HG02678 (cell line): ENCODE measurements around the gene PITPNB.

Experiments used
- ATAC-seq: cut with Tn5 transposase; IDR thresholded peaks from one replicate; pipeline ENCODE4 v1.9.1; 2021; ENCODE audit warnings: mild to moderate bottlenecking, moderate library complexity; ENCODE audit not compliant: unreplicated experiment

PITPNB gene

DNA sequence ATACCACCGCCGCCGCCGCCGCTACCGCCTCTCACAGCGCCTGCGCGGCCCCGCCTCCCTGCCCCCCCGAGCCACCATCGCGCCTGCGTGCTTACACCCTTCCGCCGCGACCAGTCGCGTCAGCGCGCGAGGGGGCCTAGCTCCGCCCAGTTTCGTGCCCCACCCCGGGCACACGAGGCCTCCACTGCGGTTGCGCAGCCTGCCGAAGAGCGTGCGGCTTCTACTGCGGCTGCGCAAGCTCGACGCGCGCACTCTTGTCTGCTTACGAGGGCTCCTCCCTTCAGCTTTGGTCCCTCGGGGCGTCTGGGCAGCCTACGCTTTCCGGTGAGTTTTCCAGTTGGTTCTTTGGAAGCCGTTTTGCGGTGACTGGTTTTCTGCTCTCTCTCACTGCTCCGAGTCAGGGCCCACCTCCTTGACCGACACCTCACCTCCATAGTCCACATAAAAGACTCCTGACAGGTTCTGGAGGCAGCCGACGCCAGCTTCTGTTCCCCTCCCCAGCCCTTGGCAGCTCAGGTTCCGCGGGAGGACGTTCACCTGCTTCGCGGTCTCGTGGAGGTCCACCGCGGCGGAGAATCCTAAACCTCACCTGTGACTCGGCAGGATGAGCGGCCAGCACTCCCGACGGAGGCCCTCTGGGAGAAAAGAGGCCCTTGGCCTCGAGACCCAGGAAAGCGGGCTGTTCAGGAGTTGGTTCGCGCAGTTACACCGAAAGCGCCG lies at the start of gene PITPNB:
TSS of gene PITPNB (minus strand) at position 35 of the 720 bp plus-strand sequence. CDS start 65 bp downstream, outside the sequence.
- peak; percentile 88 for ATAC-seq

DNA sequence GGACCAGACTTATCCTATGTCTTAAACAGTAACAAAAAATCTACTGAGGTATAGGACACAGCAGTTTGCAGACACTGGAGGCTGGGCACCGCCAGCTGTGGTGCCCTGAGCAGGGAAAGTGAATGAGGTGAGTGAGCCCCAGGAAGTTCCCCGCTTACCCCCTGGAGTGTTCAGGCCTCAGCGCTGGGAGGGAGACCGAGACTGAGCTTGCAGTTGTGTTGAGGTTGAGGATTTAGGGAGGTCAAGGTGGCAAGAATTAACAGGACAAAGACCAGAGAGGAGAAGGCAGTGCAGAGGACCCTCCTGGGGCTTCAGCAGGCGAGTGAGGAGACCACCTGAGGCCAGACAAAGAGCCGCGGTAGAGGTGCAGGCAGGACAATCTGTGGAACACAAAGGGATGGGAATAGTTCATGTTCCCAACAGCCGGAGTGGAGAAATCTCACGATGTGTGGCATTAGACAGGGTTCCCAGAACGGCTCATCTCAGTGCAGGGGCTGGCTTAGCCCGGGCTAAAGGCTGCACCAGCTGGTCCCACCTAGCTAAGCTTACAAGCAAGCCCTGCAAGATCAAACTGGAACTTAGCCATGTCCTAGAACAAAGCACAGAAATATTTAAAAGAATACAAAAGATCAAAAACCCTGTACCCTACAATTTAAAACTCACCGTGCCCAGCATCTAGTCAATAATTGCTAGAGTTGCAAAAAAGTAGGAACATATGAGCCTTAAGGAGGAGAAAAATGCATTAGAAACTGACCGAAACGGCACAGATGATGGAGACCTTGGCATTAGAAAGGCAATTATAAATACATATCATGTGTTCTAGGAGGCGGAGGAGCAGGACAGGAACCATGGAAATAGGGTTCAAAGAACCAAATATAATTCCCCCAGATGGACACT lies 47.4 kb upstream of the PITPNB start:
- no peak for ATAC-seq

DNA sequence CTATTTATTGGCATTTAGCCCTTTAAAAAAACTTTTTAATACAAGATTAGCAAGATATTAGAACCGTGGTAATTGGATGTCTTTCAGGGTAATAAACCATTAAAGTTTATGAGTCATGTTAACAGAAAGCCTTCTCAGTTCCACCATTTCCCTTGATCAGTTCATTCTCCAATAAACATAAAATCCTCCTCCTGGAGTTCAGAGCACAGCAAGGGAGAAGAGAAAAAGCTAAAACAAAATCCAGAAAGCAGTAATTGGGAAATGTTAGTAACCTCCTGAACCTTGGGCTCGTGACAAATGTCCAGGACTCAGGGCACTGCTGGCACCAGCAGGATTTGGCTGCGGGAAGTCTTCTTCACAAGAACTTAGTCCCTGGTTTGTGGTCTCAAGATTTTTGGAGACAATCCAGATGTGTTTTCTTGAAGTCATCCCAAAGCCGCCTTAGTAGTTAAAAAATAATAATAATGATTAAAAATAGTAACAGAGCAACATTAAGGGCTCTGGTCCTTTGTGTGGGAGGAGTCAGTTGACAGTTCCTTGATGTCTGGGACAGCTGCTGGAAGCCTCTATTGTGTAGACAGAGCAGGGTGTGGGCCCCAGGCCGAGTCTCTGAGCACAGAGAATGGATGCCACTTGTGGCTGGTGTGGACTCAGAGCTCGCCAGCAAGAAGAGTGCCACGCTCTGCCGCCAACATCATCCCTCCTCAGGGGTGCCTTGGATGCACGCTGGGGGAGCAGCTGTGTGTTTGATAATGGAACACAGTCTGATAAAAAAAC lies 43.4 kb upstream of the PITPNB start:
- no peak for ATAC-seq

DNA sequence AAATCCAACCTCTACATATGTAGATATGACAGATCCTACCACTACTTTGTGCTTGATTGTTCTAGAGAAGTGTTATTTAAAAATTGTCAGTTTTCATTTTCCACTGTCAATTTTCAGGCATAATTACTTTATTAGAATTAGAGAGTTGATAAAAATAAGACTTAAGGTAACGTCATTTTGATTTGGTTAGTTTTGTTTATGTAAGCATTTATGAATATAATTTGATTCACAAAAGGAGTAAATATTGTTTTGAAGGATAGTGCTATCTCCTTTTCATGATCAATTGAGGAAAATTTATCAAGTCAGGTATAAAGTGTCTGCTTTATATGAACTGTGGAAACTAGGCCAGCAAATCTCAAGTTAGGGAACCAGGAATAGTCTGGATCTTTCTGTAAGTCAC lies 42.6 kb upstream of the PITPNB start:
- no peak for ATAC-seq

DNA sequence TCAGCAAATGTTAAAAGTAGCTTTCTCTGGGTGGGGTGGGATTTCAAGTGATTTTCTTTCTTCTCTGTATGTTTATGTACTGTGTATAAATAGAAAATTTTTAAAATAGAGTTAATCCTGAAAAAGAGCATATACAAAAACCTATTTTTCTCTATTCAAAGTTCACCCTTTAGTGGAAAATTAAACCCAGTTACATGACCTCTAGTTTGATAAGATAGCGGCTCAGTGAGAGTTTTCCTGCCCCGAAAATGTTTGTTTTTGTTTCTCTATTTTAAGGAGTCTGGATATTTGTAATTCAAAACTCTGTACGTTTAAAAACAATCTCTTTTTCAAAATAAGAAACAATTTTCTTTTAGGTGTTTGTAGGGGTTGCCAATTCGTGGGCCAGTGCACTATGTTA lies 42.1 kb upstream of the PITPNB start:
- ATAC-seq: no peak

DNA sequence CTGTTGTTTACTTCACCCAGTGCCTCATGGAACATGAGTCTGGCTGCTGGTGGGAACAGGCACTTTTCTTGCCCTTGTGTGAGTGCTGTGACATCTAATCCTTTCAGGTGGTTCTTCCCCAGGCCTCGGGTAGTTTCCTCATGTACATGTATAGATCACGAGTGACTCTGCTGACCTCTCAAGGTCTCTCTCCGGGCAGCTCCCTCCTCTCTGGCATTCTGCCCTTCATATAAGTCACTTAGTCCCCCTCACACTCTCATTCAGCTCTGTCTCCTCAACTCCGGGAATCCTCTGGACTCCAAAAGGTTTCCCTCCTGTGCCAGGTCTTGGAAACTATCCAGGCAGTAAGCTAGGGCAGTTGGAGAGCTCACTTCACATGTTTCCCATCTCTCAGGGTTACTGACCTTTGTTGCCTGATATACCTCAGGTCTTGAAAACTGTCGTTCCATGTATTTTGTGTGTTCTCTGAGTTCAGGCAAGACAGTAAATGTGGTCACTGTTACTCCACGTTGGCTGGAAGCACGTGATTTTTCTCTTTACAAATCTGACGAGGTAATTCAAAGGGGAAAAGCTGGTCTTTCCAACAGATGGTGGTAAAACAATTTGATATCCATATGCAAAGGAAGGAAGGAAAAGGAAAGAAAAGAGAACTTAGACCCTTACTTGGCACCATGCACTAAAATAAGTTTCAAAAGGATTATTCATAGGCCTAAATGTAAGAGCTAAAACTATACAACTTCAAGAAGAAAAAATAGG lies 40.5 kb upstream of the PITPNB start:
- ATAC-seq: no peak

DNA sequence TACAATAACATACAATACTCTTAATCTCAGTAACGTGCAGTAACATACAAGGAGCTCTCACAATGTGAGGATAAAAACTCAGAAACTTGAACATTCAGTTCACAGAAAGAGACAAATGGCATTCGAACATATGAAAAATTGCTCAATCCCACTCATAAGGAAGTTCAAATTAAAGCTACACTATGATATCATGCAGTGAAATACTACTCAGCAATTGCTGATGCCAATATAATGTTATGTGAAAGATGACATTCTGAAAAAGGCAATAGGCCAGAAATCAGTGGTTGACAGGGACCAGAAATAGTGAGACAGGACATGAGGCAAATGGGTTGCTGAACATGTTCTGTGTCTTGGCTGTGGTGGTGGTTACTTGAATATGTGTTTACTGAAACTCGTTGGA lies 33.7 kb upstream of the PITPNB start:
- no peak for ATAC-seq

DNA sequence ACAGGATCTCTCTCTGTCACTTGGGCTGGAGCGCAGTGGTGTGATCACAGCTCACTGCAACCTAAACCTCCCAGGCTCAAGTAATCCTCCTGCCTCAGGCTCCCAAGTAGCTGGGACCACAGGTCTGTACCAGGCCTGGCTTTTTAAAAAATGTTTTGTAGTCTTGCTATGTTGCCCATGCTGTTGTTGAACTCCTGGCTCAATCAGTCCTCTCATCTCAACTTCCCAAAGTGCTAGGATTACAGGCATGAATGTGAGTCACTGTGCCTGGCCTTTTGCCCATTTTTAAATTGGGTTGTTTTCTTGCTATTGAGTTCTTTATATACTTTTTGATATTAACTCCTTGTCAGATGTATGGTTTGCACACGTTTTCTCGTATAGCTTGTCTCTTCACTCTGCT lies 33.0 kb upstream of the PITPNB start:
- no peak for ATAC-seq

DNA sequence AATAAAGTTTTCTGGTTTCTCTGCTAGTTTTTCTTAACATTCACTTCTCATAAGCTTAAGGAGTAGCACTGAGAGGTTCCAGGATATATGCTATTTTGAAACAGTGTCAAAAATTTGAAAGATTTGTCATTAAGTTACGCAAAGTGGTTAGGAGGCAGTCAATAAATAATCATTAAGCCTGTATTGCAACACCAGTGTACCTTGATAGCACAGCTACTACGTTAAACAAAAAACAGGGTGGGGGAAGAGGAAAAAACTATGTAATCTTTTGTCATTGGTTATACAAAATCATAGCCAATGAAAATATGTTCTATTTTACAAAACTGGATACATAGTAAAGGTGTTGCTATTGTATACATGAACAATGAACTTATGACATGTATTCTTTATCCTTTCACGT lies 30.4 kb upstream of the PITPNB start:
- ATAC-seq: no peak

DNA sequence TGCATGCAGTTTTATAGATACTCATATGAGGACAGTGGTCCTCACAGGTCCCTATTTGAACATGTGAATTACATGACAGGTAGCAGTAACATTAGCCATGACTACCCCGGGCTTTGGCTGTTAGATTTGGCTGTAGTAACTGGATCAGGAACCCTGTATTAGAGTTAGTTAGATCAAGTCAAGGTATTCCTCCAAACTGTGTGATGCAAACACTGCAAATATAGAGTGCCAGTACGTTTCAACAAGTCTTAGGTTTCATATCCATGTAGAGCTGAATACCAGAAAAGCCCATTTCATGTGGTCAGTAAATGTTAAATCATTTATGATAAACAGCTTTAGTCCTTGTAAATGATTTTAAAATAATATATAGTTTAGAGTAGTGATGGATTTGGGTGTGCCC lies 29.5 kb upstream of the PITPNB start:
- ATAC-seq: no peak

DNA sequence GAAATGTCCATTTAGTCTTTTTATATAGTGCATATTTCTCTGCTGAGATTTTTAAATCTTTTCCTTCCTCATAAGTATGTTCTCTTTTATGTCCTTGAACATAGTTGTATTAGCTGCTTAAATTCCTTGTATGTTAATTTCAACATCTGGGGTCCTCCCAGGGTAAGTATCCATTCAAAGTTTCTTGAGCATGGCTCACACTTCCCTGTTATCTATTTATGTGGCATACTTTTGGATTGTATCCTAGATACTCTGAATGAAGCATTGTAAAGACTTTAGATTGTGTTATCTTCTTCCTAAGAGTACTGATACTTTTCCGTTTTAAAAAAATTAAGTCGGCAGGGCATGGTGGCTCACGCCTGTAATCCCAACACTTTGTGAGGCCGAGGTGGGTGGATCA lies 28.4 kb upstream of the PITPNB start:
- ATAC-seq: no peak

DNA sequence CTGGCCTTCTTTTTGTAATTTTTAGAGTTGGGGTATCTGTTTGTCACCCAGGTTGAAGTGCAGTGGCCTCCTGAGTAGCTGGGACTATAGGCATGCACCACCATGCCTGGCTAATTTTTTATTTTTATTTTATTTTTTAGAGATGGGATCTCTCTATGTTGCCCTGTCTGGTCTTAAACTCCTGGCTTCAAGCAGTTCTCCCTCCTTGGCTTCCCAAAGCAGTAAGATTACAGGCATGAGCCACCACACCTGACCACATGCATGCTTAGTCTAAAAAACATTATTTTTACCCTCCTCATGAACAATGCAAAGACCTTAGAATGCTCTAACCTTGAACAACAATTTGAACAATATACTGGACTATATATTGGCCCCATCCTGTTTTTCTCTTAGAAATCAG lies 22.1 kb upstream of the PITPNB start:
- ATAC-seq: no peak

DNA sequence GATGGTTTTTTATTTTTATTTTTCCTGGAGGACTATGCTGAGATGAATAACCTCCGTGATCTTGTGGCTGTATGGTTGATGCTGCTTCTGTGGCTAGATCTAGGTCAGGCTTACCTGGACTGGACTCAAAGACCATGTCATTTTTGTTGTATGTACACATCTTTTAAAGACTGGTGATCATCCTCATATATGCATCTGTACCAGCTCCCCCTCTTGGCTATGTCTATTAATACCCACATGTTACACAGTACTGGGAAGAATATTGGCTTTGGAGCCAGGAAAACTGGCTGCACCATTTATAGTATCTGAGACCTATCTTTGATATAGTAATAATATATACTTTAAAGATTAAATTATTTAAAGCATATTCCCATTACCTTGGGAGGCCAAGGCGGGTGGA lies 18.4 kb upstream of the PITPNB start:
- no peak for ATAC-seq

DNA sequence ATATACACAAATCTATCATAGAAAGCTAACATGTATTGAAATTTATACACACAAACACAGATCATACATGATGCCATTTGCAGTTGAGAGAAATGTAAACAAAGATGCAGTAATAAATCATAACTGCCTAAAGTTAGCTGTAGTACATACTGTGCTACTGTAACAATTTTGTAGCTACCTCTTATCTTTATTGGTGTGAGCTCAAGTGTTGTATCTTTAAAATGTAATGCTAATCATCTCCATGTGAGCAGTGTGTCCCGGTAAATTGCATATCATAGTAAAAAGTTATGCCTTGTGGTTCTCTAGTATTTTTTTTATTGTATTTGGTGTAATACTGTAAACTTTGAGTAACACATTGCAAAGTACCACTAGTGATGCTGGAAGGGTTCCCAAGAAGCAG lies 16.8 kb upstream of the PITPNB start:
- no peak for ATAC-seq

DNA sequence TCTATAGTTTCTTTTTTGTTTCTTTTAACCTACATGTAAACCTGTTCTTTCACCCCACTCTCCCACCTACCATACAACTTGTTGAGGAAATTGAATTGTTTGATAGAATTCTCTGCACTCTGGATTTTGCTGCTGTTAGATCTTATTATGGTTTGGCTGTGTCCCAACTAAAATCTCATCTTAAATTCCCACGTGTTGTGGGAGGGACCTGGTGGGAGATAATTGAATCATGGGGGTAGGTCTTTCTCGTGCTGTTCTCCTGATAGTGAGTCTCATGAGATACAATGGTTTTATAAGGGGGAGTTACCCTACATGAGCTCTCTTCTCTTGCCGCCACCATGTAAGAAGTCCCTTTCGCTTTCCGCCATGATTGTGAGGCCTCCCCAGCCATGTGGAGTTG lies 15.0 kb upstream of the PITPNB start:
- ATAC-seq: no peak

DNA sequence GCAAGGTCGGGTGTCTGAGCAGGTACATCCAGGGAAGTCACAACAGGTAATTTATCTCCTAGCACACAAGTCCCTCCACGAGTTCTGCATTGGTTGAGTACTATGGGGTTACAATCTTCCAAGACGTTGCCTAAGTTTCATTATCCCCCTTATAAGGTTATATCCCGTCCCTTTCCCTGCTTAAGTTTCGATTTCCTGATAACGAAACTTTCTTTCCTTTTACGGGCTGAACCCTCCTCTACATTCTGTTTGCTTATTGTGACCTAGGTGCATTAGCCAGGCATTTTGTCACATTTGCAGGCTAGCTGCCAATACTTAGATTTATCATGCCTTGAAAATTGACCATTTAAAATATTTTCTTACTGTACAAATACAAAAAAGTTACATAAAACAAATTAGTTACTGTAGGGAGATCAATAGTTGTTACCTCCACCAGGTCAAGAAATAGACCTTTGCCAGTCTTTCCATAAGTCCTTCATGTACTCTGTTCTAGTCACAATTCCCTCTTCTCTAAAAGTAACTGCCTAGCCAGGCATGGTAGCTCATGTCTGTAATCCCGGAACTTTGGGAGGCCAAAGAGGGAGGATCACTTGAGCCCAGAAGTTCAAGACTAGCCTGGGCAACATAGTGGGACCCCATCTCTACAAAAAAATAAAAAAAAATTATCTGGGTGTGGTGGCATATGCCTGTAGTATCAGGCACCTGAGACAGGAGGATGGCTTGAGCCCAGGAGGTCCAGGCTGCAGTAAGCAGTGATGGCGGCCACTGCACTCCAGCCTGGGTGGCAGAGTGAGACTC lies 14.3 kb upstream of the PITPNB start:
- ATAC-seq: no peak

DNA sequence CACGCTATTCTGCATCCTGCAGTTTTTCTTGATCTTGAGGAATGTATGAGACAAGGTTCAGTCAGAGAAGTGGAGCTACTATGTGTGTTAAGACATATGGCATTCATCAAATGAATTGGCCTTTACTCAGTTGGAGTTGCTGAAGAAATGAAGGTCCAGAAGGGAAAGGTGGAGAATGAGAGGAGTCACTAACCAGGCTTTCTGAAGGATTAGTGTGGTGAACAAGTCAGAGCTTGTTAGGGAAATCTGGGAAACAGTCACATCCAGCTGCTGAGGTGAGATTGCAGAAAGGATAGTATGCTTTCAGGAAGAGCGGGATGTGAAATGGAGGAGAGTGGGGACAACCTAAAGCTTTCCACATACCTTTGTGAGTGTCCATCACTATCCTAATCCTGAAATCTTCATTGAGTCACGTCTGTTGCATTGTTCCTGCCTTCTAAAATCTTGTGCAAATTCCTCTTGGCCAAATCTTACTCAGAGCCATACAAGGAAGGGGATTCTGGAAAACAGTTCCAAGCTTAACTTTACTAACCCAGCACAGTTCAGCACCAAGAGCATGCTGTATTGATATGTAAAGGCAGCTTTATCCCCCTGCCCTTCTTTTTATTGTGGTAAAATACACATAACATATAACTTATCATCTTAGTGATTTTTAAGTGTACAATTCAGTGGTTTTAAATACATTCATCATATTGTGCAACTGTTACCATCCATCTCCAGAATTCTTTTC lies 11.4 kb upstream of the PITPNB start:
- ATAC-seq: no peak

DNA sequence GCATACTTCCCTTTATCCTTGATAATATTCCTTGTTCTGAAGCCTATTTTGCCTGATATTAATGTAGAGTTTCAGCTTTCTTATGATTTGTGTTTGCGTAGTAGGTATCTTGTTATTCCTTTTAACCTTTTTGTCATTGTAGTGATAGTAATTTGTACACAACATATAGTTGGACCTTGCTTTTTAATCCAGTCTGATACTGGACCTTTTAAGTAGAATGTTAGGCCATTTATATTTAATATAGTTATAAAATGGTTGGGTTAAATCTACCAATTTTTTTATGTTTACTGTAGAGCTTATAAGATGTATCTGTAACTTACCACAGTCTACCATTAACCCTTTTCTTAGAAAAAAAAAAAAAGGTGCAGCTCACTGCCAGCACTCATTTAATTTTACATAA lies 8.6 kb upstream of the PITPNB start:
- ATAC-seq: no peak

DNA sequence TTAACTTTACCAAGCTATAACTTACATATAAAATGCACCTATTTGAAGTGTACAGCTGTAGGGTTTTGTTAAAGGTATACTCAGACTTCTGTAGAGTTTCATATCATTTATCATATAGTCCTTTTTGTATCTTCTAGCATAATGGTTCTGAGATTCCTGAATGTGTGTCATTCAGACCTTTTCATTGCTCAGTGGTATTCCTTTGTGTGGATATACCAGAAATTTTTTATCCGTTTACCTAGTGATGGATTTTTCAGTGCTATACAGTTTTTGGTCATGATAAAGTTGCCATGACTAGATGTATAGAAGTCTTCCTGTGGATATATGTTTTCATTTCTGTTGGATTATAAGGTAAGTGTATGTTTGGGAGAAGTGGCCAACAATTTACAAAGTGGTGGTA lies 6.3 kb upstream of the PITPNB start:
- no peak for ATAC-seq
